ENCODE measurements around the gene UNC119B. TPM values are rescaled to one million over a fixed set of nuclear protein-coding genes. Genes with fewer than 3 reads are reported as not detected.

Gene UNC119B
- total and polyA plus RNA-seq, 2 of the 4 experiments (the other 2 are of a cell fraction), result 8.4 to 21.6 TPM

DNA sequence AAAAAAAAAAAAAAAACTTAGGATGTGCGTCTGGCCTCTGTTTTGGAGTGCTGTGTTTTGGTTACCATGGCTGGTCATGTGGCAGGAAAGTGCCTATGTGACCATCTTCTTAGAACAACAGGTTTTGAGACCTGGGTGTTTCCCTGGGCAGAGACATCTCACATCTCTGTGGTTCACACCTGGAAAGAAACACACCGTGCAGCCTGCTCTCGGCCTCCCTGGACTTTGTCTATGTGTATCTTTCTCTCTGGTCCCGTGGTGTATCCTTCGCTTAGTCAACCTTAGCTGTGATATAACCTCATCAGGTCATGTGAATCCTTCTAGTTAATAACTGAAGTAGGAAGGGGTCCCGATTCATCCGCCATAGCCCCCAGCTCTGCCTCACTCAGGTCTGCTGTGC is 38.0 kb downstream of the UNC119B start:
- intact Hi-C loops (cut with micrococcal nuclease), result no loop called here

More for the DNA sequence above, 38.0 kb downstream of the UNC119B start:
- Histone ChIP-seq H3K9ac (ENCODE audit: low read depth, low read length) (no peak overlapping the region), H2BK120ac (ENCODE audit: low read depth, low read length) (no peak overlapping the region), H3K23ac (ENCODE audit: low read depth, low read length) (no peak overlapping the region), H4K20me1 (ENCODE audit: insufficient read depth, low read length) (no peaks in the 10 kb centered on the region; the same call in 1 of the 2 replicates), H3K4me1 (ENCODE audit: control insufficient read depth, insufficient read depth, low read length) (no peaks in the 10 kb centered on the region), H3K4me3 (ENCODE audit: insufficient read depth, low read depth, low read length) (no peak overlapping the region), H4K8ac (ENCODE audit: low read depth in 2 of 2, low read length in 2 of 2) (no peak overlapping the region), H3K18ac (ENCODE audit: low read depth, low read length) (no peak overlapping the region), H3K27ac (ENCODE audit: insufficient read depth, low read length) (no peak overlapping the region), H3K4me2 (ENCODE audit: low read depth, low read length) (no peak overlapping the region), H2AFZ (replicated peaks; ENCODE audit: low read length, poor library complexity) (peak overlapping the region; percentile 43), H2AK5ac (ENCODE audit: low read depth, low read length) (no peak overlapping the region), H3K4ac (ENCODE audit: low read depth, low read length) (no peak overlapping the region), H3K56ac (ENCODE audit: extremely low read depth, insufficient read depth, low read length) (no peak overlapping the region), H3K79me1 (ENCODE audit: low read depth in 1 of 2, low read length in 2 of 2) (no peaks in the 10 kb centered on the region), H3K9me3 (ENCODE audit: control insufficient read depth, insufficient read depth, low read length) (no peaks in the 10 kb centered on the region), H2BK5ac (ENCODE audit: low read depth, low read length, poor library complexity, severe bottlenecking) (no peak overlapping the region), H3K27me3 (ENCODE audit: control insufficient read depth, insufficient read depth, low read length) (peaks cover 6% of the 10 kb centered on the region; the same call in 1 of the 2 replicates), H4K5ac (ENCODE audit: low read depth, low read length) (no peak overlapping the region), H2BK20ac (ENCODE audit: low read depth, low read length) (no peak overlapping the region), H3K9me1 (ENCODE audit: insufficient read depth, low read length) (no peaks in the 10 kb centered on the region), H3K36me3 (ENCODE audit: control insufficient read depth, insufficient read depth, low read length) (no peaks in the 10 kb centered on the region), H3K14ac (replicated peaks; ENCODE audit: low read depth, low read length) (no peak overlapping the region), H2BK15ac (ENCODE audit: low read depth, low read length) (no peak overlapping the region), H4K91ac (ENCODE audit: insufficient read depth, low read depth, low read length) (no peak overlapping the region), H2AK9ac (replicated peaks; ENCODE audit: low read depth, low read length, poor library complexity) (no peak overlapping the region)
- TF ChIP-seq RCOR1 (IDR thresholded peaks at IDR 0.05; ENCODE audit: insufficient replicate concordance, low read length), result no peak
- in situ Hi-C loops (cut with MboI; ENCODE audit: low sequenced_read_pairs), result no loop called here
- DNase-seq (no peak), ATAC-seq (ENCODE audit: low read depth) (no peak)
- ChIA-PET POLR2A (ENCODE audit: unreplicated experiment) (no interaction called here), CTCF (no interaction called here)
- WGBS, 2 experiments (ENCODE audit: extremely low coverage in 2 of 2, insufficient read length in 1 of 2), result no CpG with 5 or more reads among the region's 7 CpGs
- BruUV-seq (replicated peaks), result no TSS peak
- dilution Hi-C loops (cut with HindIII; ENCODE audit: low sequenced_read_pairs, unreplicated experiment), result no loop called here

Measured in IMR-90 (cell line).